Activated naive CD4-positive, alpha-beta T cell (primary cell): ENCODE measurements around the gene NPDC1.
A peak's percentile ranks its signal among the peaks of the same experiment; 100 is the strongest.
"Not testable (repeated sequence)": the region's sequence is repeated elsewhere in the genome, so short reads cannot be mapped to it uniquely, and the experiment has no call there.

Experiments
- DNase-seq, 4 experiments: peaks; one replicate each; lab custom pipeline; 2025; lab: John Stamatoyannopoulos, UW

Gene NPDC1

DNA sequence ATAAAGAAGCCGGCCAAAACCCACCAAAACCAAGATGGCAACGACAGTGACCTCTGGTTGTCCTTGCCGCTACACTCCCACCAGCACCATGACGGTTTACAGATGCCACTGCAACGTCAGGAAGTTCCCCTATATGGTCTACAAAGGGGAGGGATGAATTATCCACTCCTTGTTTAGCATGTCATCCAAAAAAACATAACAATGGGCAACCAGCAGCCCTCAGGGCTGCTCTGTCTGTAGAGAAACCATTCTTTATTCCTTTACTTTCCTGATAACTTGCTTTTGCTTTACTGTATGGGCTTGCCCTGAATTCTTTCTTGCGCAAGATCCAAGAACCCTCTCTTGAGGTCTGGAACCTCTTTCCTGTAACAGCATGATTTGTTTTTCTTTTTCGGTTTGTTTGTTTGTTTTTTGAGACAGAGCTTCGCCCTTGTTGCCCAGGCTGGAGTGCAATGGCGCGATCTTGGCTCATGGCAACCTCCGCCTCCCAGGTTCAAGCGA lies 29.3 kb upstream of the NPDC1 start:
- no peak for DNase-seq

DNA sequence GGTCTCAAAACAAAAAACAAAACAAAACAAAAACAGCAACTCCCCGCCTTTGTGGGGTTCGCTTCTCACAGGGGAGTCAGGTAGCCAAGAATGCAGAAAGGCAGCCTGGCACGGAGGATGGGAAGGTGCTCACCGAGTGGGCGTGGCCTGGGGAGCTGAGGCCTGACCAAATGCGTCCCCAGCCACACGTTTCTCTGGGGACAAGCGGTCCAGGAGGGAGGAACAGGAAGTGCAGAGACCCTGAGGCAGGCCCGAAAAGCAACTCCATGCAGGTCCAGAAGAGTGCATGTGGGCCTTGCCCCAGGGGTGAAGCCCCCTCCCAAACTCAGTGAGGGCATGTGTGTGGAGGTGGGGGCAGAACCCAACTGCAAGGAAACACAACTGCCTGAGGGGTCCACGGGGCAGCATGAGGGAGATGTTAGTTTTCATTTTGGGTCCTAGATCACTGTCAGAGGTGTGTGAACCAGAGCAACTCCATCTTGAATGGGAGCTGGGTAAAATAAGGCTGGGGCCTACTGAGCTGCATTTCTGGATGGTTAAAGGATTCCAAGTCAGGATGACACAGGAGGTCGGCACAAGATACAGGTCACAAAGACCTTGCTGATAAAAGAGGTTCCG lies 28.8 kb upstream of the NPDC1 start:
- DNase-seq, result no peak

DNA sequence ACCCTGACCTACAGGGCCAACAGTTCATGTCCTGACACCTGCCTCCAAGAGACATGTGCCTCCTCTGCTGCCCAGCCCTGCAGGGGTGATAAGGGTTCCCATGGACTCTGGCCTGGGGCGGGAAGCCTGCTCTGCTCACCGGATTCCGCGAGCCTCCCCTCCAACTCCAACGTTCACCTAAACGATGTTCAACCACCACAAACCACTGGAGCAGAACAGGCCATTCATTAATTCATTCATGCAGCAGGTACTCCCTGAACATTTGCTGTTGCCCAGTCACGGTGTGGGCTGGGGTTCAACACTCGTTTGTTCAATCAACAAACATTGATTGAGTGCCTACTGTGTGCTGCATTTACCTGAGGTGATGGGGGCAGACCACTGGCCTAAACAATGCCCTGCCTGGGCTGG lies 28.0 kb upstream of the NPDC1 start:
- no peak for DNase-seq

DNA sequence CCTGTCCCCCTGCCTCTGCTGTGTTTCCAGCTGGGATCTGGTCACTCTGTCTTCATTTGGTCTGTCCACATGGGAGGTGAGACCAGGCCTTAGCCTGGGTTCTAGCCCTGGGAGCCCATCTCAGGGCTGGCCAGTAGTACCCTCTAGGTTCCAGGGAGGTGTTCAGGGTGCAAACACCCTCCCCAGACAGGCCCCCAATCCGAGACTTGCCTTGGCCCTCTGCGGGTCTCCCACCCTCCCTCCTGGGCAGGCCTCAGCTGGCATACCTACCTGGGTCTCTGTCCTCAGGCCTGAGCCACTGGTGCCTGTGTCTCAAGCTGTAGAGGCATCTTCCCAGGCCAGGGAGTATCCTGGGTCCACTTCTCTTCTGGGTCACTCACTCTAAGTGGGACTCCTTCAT lies 25.3 kb upstream of the NPDC1 start:
- no peak for DNase-seq

DNA sequence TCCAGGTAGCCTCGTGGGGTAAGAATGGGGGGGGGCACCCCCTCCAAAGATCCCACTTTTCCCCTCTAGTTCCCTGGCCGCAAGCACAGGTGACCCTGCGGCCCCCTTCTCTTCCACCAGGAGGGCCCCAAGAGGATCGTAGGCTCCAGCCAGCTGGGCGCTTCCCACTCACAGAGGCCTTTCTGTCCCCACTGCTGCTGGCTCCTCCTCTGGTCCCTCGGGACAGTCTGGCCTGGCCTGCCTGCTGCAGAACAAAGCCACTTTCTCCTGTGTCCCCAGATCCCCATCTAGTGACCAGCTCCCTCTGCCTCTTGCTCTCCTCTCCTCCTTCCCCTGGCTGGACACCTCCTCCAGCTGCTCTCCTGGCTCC lies 24.9 kb upstream of the NPDC1 start:
- no peak for DNase-seq

DNA sequence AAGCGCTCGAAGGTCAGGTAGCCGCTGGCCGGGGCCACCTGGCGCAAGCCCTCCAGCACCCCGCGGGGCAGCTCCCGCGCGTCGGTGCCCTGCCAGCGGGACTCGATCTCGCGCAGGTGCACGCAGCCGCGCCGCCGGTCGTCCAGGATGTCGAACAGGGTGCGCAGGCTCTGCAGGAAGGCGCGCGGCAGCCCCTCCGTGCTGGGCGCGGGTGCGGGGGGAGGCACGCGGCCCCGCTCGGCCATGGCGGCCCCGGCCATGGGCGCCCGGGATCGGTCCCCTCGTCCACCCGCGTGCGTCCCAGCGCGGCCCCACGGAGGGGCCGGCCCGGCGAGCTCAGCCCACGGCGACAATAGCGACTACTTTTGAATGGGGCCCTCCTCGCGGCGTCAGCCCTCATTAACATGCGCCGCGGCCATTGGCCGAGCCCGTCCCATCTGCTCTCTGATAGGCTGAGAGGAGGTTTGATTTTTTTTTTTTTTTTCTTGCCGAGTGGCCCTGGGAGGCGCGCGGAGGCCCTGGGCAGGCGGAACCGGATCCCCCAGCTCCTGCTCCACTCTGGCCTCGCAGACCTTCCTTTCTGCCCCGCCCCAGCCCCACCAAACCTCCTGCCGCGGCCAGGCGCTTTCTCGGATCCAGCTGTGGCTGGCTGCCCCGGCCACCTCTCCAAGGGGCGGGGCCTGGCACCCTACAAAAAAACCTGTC lies 24.4 kb upstream of the NPDC1 start, which contains the start of gene SAPCD2:
SAPCD2 (minus strand) TSS at position 357 of the 705 bp plus-strand sequence; CDS start at position 260, 97 bp downstream.
- DNase-seq, result peak; percentile 51 to 71 (median 64)

DNA sequence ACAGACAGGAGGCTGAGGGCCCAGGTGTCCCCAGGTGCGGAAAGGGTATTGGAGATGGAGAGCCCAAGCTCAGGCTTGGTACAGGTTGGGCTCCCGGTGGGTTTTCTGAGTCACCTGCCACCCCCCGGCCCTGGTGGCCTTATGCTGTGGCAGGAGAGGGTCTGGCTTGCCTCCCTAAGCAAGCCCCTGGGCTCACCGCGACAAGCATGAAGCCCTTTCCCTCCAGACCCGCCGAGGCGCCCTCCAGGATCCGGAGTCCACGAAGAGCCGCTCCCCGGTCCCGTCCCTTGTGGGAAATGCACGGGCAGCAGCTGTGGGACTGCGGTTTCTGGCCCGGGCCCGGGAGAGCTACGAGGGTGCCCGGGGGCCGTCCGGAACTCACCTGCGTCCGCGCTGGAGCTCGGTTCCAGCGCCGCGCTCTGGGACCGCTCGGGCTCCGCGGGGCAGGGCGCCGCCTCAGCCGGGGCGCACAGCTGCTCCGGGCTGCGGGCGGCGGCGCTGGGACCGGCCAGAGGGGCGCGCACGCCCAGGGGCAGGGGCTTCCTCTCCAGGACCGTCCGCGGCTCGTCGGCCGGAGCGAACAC lies 23.6 kb upstream of the NPDC1 start:
- DNase-seq, result no peak

DNA sequence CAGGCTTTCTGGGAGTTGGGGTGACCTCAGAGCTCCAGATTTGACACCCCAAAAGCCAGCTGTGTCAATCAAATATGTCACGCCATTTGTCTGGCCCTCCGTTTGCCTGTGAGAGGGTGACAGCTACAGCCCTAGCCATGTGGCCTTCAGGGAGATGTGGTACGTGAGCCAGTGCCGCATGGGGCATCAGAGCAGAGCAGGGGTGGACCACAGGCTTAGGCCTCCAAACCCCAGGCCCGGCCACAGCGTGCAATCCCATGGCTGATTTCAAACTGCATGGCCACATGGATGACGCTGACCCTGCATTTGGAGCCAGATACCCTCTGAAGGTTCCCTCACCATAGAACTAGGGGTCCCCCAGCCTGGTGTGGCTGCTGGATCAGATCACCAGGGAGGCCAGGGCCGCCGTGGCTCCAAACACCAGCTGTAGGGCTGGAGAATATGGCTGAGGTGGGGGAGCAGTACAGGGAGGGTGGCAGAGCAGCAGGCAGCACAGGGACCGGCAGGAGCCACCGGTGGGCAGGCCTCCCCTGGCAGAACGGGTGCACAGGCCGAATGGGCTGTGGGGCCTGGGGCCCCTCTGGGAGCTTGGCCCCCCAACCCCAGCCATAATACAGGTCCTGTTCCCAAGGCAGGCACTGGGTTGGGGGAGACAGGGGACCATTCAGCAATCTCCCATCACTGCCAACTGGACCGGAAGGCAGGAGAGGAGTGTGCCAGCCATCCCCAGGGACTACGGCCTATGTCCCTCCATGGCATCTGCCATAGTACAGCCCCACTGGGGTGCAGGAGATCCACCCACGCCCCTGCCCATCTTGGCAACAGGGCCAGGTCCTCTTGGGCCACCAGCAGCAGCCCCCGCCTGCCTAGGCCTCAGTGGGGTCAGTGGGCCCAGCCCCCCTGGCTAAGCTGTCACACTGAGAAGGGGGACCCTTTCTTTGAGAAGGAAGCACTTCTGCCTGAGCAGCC lies 22.8 kb upstream of the NPDC1 start:
- DNase-seq, result no peak

DNA sequence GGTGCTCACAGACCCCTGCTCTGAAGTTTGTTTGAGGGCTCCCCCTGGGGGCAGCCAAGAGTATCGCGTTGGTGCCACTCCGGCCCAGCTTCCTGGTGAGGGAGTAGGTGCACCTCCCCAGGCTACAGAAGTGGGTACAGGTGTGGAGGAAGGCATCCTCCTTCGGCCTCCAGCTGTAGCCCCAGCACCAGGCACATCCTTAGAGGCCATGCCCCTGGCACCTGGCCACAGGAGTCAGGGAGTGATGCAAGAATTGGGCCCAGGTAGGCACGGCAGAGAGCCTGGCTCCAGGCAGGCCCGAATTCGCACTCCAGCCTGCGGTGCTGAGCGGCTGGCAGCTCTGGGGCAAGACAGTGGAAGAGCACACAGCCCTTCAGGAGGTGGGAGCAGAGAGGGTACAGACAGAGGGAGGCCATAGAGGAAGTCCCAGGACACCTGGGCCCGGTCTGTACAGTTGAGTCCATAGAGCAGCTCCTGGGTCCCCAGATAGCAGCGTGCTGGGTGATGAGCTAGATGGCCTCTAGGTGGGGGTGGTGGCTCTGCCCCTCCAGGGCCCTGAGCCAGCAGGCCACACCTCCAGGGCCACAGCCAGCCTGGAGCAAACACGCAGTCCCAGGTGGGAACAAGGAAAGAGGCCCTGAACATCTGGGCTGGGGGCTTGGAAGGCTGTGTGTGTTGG lies 22.0 kb upstream of the NPDC1 start:
- DNase-seq, result peak; percentile 50 to 77 (median 71)

DNA sequence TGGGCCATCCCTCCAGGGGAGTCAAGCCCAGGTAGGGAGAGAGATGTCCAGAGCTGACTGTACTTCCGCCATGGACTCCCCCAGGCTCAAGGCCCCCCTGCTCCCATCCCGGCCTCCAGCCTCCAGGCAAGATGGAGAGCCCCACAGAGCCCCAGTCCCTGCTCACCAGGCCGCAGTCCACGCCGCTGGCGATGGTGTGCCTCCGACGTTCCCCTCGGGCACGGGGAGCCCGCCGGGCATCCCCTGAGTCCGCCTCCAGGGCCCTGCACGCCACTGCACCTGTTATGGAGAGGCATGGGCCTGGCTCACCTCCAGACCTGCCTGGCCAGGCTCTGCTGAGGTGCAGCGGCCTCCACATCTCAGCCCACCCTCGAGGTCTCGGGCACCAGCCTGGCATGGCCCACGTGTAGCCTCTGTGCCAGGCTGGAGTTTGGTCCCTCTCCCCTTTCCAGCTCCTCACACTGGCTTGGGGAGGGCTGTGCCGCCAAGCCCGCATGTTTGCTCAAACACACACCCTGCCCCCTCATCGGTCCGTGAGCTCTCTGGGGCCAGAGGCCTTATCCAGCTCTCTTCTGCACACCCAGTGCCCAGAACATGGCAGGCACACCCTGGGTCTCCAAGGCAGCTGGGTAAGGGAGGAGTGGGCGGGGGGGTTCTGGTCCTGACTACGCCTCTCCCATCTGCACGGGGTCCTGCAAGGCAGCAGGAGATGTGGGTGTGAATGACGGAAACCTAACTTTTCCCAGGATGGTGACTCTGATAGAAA lies 20.3 kb upstream of the NPDC1 start:
- DNase-seq, result no peak

DNA sequence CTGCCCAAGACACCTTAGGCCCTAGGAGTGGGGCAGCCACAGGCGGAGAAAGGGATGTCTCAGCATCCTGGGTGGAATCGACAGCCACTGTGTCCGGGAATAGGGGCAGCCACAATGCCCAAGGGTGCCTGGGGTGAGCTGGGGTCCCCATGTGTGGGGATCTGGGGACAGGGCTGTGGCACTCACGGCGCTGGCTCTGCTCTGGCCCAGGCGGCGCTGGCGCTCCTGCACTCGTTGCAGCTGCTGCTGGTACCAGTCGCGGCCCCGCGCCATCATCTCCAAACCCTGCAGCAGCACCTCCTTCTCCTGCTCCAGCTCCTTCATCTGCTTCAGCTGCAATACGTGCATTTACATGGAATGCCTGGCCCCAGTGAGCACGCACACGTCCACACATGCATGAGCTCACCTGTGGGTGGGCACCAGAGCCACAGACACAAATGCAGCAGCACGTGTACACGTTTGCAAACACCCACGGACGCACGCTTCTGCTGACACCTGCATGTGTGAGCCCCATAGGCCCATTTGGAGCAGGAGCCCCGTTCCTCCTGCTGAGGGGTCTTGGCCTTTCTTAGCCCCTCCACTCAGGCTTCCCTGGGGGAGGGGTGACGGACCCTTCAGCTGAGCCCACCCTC lies 19.5 kb upstream of the NPDC1 start:
- no peak for DNase-seq

DNA sequence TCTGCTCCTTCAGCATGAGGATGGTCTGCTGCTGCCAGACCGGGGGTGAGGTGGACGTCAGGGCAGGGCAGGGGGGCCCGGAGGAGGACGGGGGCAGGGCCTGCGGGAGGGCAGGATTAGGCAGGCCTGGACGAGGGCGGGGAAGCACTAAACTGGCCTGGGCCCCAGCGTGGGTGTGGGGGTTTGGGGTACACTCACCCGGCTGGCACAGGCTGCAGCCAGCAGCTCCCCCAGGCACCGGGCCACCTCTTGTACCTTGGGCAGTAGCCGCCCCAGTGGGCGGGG lies 18.8 kb upstream of the NPDC1 start:
- no peak for DNase-seq

DNA sequence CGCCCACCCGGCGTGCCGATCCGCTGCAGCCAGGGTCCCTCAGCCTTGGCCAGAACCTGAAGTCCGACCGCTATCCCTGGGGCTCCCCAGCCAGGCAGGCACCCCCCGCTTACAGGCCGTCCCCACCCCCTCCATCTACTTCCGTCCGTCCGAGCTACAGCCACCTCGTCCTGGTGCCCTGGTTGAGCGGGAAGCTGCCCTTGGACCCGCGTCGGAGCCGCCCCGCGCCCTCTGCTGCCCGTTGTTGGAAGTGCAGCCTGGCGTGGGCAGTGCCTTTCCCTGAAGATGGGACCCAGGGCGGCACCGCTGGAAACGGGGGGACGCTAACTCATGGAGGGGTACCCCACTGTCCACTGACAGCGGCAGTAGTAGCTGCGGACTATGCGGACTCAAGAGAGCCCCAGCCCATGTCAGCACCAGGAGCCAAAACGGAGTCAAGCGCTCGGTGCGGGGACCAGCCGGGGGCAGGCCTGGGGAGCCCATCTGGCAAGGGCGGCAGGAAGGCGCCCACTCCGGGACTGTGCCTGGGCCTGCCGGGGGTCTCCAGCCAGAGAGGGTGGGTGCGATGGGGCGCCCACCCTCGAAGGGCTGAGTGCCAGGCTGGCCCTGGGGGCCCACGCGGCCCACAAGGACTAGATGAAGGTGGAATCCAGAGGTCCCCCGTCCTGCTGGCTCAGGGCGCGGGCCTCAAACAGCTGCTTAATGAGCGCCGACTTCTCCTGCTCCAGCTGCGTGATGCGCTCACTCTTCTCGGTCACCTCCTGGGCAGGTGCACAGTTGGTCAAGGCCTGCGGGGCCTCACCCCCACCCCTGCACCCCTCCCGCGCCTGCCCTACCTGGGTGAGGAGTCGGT lies 18.3 kb upstream of the NPDC1 start:
- DNase-seq, result peak; percentile 26 to 51 (median 46)

DNA sequence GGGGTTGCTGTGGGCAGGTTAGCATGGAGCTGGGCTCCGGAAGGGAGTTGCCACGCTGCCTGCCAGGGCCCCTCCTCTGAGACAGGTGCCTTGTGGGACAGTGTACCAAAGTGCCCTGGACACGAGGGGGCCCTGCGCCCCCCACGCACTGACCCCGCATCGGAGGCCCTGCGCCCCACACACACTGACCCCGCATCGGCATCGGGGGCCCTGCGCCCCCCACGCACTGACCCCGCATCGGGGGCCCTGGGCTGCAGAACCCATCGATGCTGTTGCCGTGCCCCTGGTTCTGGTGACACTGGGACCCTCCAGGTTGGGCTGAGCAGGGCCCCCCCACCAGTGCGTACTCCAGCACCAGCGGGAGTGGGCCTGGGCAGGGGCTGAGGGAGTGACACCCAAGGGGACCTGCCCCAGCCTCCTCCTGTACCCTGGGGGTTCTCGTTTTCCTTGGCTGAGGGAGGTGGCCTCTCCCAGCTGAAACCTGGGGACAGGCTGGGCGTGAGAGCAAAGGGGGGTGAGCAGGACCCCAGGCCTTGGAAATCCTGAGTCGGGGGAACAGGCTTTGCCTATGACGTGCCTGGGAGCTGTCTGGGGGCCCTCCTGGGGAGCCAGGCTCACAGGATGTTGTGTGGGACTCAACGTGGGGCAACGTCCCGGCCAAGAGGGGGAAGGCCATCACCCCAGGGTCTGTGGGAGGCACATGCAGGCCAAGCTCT lies 17.5 kb upstream of the NPDC1 start:
- no peak for DNase-seq

DNA sequence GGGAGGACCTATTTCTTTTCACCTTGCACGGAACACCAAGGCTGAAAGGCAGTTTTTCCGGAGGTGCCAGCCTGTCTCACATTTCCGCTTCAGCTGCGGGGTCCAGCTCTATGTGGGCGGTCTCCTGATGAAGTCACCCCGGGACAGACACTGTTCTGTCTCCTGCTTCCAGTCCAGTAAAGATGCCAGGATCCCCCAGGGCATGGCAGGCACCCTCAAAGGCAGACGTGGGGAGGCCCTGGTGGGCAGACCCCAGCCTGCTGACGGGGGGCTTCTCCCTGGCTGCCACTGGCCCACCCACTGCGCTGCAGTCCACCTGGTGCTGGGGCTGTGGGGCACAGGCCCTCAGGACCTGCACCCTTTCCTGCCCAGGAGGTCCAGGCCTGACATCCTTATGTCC lies 16.8 kb upstream of the NPDC1 start:
- not testable (repeated sequence) for DNase-seq

DNA sequence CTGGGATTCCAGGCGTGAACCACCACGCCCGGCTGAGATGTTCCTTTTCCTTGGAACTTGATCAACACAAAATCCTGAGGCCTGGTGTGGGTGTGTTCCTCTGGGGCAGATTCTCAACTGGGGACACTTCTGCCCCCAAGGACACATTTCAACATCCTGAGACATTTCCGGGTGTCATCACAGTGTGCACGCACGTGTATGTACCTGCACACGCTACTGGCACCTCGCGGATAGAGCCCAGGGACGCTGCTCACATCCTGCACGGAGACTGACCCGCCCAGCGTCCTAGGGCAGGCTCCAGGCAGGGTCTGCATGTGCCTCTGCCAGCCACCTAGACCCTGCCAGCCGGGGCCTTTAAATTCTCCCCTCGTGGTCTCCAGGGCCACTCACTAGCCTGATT lies 16.4 kb upstream of the NPDC1 start:
- no peak for DNase-seq

DNA sequence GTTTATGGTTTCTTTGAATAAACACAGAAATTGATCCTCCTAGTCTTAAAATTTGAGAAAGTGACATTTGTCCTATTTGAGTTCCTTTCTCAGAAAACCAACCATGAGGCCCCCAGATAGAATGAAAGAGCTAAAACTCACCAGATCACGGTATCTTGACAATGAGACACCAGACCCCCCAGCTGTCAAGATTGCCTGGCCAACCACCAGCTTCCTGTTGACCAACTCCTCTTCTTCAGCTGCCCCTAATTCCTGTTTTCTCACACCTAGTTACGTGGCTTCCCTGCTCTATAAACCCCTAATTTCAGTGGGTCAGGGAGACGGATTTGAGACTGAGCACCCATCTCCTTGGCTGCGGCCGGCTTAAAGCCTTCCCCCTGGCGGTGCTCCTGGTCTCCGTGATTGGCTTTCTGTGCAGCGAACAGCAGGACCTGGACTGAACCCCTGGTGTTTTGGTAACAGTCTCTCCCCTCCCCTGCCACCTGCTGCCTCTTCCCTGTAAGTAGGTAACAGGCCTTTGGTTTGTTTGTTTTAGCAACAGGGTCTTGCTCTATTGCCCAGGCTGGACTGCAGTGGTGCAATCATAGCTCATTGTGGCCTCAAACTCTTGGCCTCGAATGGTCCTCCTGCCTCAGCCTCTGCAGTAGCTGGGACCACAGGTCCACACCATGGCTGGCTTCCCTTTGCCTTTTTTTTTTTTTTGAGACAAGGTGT lies 12.7 kb upstream of the NPDC1 start:
- DNase-seq, result no peak

DNA sequence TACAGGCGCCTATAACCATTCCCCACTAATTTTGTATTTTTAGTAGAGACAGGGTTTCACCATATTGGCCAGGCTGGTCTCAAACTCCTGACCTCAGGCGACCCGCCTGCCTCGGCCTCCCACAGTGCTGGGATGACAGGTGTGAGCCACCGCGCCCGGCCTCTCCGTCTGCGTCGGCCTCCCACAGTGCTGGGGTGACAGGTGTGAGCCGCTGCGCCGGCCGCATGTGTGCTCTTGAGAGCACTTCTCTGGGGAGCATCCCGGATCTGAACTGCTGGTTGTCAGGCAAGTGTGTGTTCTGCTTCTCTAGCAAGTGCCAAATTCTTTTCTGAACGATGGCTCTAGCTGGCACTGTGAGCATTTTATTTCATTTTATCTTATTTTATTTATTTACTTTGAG lies 11.6 kb upstream of the NPDC1 start:
- DNase-seq, result no peak
